NCI-H774 (cell line): Measurements from ENCODE around the gene RNLS.
"Not testable (repeated sequence)": the region's sequence is repeated elsewhere in the genome, so short reads cannot be mapped to it uniquely, and the experiment has no call there.

Experiments
- DNase-seq: peaks from one replicate; lab custom pipeline; 2025; lab: John Stamatoyannopoulos, UW

The RNLS gene

DNA sequence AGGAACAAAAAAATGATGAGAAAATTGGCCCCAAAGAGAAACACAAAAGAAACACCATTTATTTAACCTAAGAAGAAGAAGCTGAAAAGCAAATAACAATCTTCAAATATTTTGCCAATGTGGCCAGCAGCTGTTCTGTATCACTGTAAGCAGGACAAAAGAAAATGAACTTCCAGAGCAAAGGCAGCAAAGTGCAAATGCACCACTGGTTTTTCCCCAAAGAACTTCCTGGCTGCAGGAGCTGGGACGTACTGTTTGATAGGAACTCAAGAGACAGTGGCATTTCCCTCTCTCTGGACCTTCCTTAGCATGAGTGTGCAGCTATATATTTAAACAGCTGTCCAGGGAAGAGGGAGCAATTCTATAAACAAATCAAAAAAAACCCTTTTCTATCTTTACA, 60.4 kb downstream of the RNLS start:
- no peak for DNase-seq

DNA sequence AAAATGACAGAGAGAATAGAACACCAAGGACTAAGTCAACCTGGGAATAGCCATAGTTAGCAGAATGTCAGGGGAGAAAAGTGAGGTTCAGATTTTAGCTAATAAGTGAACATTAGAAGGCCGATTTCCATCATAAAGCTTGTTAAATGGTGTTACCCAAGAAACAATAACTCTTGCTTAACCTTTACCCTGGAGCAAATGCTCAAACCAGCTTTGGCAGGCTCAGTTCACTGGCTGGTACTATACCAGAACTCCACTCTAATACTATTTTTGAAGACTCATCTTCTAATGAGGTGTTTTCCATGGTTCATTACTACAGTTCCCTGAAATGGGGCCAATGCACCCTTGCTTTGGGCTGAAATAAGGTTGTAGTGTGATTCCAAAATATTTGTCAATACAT, 61.3 kb downstream of the RNLS start:
- no peak for DNase-seq

GRCh38 chr10:88515235-88515634, 67.9 kb downstream of the RNLS start:
- no peak for DNase-seq

GRCh38 chr10:88512599-88512998, 70.5 kb downstream of the RNLS start:
- DNase-seq: no peak

DNA sequence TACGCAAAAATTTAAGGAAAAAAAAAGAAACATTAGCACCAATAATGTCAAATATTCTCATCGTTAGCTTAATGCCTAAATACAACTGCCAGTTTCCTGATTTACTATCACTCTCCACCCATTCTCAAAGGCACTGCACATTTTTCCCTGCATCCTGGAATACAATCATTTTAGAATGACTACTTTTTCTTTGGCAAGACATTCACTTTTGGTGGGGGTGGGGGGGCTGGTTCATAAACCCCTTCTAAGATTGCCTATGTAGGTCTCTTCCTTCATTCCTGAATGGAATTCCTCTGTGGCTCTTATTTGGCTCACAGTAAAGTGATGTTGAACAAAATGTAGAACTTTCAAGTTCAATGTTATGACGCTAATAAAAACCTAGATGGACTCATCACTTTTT, 74.3 kb downstream of the RNLS start:
- no peak for DNase-seq

- DNase-seq: no peak
Observed at GRCh38 chr10:88507826-88508453, 75.2 kb downstream of the RNLS start.

DNA sequence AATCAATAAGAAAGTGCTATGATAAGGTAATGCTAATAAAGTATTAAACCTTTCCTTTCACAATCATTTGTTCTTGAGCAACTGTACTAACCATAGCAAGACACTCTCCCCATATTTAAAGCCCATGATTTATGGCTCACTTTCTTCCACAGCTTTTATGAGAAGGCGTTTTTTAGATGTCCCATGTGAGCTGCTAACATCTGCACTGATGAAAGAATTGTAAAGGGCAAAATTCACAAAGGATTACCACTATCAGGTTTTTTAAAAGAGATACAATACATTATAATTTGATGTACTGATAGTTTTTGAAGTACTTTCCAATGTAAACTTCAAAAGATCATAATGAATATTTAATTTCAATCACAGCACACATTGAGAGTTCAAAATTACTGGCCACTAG, 75.7 kb downstream of the RNLS start:
- no peak for DNase-seq

DNA sequence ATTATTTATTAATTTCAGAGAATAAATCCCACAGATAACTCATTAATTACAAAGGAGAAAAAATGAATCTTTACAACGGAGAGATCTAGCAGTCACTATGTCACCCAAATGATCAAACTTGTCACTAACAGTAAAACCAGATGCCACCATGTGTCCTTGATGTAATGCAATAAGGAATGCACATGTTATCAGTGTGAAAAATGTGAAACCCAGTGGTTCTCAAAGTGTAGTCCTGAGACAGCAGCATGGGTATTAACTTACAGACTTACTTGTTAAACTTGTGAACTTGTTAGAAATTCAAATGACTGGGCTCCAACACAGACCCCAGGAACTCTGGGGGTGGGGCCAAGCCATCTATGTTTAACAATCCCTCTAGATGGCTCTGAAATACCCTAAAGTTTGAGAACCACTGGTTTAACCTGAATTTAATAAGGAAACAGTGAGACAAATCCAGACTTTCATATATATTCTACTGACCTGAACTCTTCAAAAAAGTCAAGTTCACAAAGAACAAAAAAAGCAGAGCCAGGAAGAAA, 77.4 kb downstream of the RNLS start:
- no peak for DNase-seq

GRCh38 chr10:88505265-88505664, 77.9 kb downstream of the RNLS start:
- no peak for DNase-seq

GRCh38 chr10:88500656-88501055, 82.5 kb downstream of the RNLS start:
- DNase-seq: no peak

- no peak for DNase-seq
Observed at GRCh38 chr10:88499569-88500470, 83.3 kb downstream of the RNLS start.

DNA sequence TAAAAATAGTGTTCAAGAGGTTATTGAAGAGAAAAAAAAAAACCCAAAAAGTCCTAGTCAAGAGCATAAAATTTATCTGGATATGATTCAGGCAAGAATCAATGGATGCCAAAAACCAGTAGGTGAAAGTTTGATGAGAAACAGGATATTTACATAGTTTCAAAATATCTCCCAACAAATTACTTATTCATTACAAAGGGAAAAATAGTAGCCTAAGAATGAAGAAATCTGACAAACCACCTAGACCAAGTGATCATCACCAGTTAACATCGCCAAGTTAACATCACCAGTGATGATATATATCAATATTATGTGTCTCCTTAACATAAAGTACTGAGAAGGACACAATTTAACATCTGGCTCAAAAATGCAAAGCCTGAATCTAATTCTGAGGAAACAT, 85.2 kb downstream of the RNLS start:
- no peak for DNase-seq

DNA sequence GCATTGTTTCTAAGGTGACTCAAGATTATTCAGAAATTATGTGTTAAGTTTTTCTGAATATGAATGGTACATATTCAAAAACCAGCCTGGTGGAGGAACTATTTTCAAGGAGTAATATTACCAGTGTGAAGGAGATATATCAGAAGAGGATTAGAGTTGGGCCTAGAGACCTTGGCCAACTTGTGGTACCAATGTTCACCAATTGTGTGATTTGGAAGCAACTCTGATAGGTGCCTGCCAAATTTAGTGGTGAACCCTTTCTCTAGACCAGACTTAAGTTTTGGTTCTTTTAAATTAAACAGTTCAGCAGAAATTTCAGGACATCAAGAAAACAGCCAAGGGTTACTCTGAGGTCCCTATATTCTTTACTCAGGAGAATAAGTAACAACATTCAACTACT, 88.6 kb downstream of the RNLS start:
- no peak for DNase-seq

- no peak for DNase-seq
Observed at GRCh38 chr10:88493691-88494483, 89.2 kb downstream of the RNLS start.

GRCh38 chr10:88491314-88491713, 91.8 kb downstream of the RNLS start:
- no peak for DNase-seq

DNA sequence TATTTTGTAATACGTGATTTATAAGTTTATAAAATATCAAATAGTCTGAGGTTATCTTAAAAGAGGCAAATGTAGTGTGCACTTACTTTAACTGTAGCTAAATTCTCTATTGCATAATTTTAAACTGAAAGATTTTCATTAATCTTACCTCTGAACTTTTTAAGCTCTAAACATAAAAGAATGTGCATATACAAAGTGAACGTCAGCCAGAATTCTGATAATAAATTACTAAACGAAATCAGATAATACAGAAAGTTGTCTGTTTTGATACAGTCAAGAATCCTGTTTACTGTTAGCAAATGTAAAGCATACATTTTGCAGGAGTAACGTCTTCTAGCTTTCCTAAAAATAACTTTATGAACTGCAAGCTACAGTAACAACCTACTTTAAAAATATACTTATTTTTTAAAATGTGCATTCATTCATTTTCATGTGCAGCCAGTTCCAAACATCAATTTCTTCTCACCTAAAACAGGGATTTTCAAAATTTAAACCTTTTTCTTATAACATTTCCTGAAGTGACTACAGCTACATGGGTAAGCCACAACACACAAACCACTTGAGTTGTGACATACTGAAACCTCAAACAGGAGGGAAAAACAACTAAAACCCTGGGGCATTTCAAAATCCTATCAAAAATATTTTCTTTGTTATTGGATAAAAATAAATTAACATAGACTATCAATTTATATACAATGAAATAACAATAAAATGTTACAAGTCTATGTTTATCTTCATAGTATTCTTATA, 92.7 kb downstream of the RNLS start:
- DNase-seq: no peak

- no peak for DNase-seq
Observed at GRCh38 chr10:88489107-88489506, 94.0 kb downstream of the RNLS start.

DNA sequence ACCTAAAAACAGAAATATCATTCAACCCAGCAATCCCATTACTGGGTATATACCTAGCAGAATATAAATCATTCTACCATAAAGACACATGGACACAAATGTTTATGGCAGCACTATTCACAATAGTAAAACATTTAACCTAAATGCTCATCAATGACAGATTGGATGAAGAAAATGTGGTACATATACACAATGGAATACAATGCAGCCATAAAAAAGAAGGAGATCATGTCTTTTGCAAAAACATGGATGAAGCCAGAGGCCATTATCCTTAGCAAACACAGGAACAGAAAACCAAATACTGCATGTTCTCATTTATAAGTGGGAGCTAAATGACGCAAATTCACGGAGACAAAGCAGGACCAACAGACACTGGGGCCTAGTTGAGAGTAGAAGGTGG, 96.3 kb downstream of the RNLS start:
- DNase-seq: not testable (repeated sequence)

DNA sequence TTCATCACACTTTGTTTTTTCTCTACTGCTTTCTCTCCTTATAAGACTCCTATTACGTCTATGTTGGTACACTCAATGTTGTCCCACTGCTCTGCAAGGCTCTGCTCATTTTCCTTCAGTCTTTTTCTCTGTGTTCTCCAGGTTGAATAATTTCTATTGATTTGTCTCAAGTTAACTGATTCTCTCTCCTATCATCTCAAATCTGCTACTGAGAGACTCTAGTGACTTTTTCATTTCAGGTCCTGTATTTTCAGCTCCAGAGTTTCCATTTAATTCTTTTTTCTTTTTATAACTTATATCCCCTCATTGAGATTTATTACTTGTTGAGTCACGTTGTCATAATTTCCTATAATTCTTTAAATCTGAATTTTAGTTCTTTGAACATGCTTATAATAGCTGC, 100.9 kb downstream of the RNLS start:
- no peak for DNase-seq

GRCh38 chr10:88478256-88478655, 104.9 kb downstream of the RNLS start:
- DNase-seq: no peak

- no peak for DNase-seq
Observed at GRCh38 chr10:88477343-88478085, 105.6 kb downstream of the RNLS start.
